Measurements from ENCODE around the gene HPX.
A peak's percentile ranks its signal among the peaks of the same experiment; 100 is the strongest.

HPX gene

DNA sequence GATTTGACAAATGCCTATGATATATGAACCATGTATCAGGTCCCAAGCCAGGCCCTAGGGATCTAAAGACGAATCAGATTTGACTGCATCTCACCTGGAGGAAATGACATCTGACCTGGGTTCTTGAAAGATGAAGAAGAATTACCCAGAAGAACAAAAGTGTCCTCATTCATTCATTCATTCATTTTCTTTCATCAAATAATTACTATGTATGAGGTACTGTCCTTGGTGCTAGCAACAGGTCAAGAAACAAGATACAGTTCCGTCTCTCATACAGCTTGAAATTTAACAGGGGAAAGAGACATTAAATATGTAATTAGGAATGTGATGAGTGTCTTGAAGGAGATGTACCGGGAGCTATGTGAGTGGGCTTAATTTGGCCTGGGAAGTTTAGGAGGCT, 20.1 kb downstream of the HPX start:
- in situ Hi-C loops (cut with HindIII; ENCODE audit: low pct_unique_long_range_greater_than_20kb, low sequenced_read_pairs), result no loop called here
- no peak for TF ChIP-seq JUND (IDR thresholded peaks at IDR 0.05; ENCODE audit: low read depth)
- DNase-seq (ENCODE audit: low read depth in 1 of 2, low spot score in 1 of 2), result no peak

DNA sequence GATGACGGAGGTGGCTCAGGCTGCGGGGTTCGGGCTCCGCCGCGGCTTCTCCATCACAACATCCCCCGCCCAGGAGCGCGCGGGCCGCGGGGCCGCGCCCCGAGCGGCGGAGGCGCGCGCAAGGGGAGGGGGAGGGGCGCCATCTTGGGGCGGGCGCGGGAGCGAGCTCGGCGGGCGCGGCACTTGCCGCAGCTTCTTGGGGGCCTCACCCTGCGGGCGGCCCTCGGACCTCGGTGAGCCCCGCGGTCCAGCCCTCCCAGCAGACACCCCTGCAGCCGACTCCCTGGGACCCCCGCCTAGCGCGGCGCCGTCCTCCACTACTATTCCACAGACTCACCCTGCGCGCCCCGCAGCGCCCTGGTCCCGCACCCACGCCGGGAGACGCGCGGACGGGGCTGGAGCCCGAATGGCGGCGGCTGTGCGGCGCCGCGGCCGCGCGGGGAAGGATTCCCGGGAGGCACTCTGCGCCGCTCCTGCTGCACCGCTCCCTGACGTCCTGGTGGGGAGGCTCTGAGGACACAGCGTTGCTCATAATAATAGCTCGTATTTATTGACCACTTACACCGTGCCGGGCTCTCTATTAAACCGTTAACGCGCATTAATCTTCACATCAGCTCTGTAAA, 21.7 kb downstream of the HPX start, which contains the start of gene APBB1:
Gene APBB1, minus strand, starts transcription at position 86 of the 623 bp plus-strand sequence. CDS start 7,747 bp downstream, outside the sequence.
- in situ Hi-C loops (cut with HindIII; ENCODE audit: low pct_unique_long_range_greater_than_20kb, low sequenced_read_pairs), result no loop called here
- DNase-seq (ENCODE audit: low read depth in 1 of 2, low spot score in 1 of 2), result peak; percentile 58 to 65
- no peak for TF ChIP-seq JUND (IDR thresholded peaks at IDR 0.05; ENCODE audit: low read depth)

DNA sequence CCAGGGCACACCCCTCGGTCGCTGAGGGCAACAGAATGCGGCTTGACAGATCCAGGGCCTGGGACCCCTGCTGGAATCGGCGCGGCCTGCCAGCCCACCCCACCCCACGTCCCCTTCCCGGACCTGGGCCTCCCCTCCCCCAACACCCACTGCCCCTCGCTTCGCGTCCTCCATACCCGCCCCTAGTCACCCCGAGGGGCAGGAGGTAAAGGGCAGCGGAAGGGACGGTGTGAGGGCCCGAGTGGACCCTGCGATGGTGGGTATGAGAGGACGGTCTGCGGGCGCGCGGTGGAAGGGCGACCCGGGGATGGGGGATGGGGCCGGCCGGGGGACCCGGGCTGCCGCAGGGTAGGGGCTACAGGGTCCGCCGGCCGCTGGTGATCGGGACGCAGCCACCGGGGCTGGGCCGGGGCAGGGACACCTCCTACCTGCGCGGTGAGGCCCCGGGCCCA, 22.2 kb downstream of the HPX start:
- DNase-seq (ENCODE audit: low read depth in 1 of 2, low spot score in 1 of 2), result no peak
- TF ChIP-seq JUND (IDR thresholded peaks at IDR 0.05; ENCODE audit: low read depth), result no peak
- in situ Hi-C loops (cut with HindIII; ENCODE audit: low pct_unique_long_range_greater_than_20kb, low sequenced_read_pairs), result no loop called here

DNA sequence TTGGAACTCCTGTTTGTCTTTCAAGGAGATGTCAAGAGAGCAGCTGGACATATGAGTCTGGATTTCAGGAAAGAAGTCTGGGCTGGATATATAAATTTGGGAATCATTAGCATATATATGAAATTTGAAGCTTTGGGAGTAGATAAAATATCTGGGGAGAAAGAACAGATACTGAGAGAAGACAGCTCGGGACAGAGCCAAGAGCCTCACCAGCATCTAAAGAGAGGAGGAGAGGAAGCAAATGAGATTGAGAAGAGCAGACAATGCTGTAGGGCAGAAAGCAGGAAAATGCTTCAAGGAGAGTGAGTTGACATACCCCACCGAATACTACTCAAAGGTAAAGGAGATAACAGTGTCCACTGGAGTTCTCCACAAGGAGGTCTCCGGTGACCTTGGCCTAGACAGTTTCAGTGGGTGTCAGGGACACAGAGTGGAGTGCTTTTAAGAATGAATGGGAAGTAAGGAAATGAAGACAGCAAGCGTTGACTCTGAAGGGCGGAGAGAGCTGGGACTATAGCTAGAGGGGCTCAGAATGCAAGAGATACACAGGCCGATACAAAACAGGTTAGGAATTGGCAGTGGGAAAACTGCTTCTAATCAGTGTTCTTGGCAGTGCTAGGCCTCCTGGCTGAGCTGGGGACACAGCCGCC, 22.8 kb downstream of the HPX start:
- in situ Hi-C loops (cut with HindIII; ENCODE audit: low pct_unique_long_range_greater_than_20kb, low sequenced_read_pairs), result no loop called here
- no peak for TF ChIP-seq JUND (IDR thresholded peaks at IDR 0.05; ENCODE audit: low read depth)
- DNase-seq (ENCODE audit: low read depth in 1 of 2, low spot score in 1 of 2), result no peak

- no peak for DNase-seq (ENCODE audit: low read depth in 1 of 2, low spot score in 1 of 2)
- in situ Hi-C loops (cut with HindIII; ENCODE audit: low pct_unique_long_range_greater_than_20kb, low sequenced_read_pairs), result no loop called here
Observed at GRCh38 chr11:6415797-6416196, 25.0 kb downstream of the HPX start.

GRCh38 chr11:6414874-6415328, 25.9 kb downstream of the HPX start:
- no peak for TF ChIP-seq JUND (IDR thresholded peaks at IDR 0.05; ENCODE audit: low read depth)
- in situ Hi-C loops (cut with HindIII; ENCODE audit: low pct_unique_long_range_greater_than_20kb, low sequenced_read_pairs), result no loop called here
- no peak for DNase-seq (ENCODE audit: low read depth in 1 of 2, low spot score in 1 of 2)

More at GRCh38 chr11:6415797-6416196, 25.0 kb downstream of the HPX start:
- no peak for TF ChIP-seq JUND (IDR thresholded peaks at IDR 0.05; ENCODE audit: low read depth)

DNA sequence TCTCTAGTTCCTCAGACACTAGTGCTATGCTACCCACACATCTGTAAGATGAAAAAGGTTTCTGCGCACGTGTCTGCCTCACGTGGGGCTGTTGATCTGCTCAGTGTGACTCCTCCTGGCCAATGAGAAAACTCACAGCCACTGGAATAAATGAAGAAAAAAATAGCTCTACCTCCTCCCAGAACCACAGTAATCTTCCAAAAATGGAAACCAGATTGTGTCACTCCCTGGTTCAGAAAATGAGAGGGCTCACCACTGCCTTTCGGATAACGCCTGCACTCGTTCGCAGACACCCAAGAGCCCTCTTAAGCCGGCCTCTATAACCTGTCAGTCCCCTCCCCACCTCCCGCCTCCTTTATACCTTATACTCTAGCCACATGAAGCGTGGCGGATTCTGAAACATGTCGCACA, 27.0 kb downstream of the HPX start:
- no peak for TF ChIP-seq JUND (IDR thresholded peaks at IDR 0.05; ENCODE audit: low read depth)
- DNase-seq (ENCODE audit: low read depth in 1 of 2, low spot score in 1 of 2), result no peak
- in situ Hi-C loops (cut with HindIII; ENCODE audit: low pct_unique_long_range_greater_than_20kb, low sequenced_read_pairs), result no loop called here

GRCh38 chr11:6411594-6412031, 29.2 kb downstream of the HPX start:
- DNase-seq (ENCODE audit: low read depth in 1 of 2, low spot score in 1 of 2), result no peak
- in situ Hi-C loops (cut with HindIII; ENCODE audit: low pct_unique_long_range_greater_than_20kb, low sequenced_read_pairs), result no loop called here
- no peak for TF ChIP-seq JUND (IDR thresholded peaks at IDR 0.05; ENCODE audit: low read depth)

GRCh38 chr11:6410695-6411430, 29.9 kb downstream of the HPX start:
- no peak for TF ChIP-seq JUND (IDR thresholded peaks at IDR 0.05; ENCODE audit: low read depth)
- in situ Hi-C loops (cut with HindIII; ENCODE audit: low pct_unique_long_range_greater_than_20kb, low sequenced_read_pairs), result no loop called here
- no peak for DNase-seq (ENCODE audit: low read depth in 1 of 2, low spot score in 1 of 2)

GRCh38 chr11:6406370-6406769, 34.4 kb downstream of the HPX start:
- TF ChIP-seq JUND (IDR thresholded peaks at IDR 0.05; ENCODE audit: low read depth), result no peak
- DNase-seq (ENCODE audit: low read depth in 1 of 2, low spot score in 1 of 2), result no peak
- in situ Hi-C loops (cut with HindIII; ENCODE audit: low pct_unique_long_range_greater_than_20kb, low sequenced_read_pairs), result no loop called here

DNA sequence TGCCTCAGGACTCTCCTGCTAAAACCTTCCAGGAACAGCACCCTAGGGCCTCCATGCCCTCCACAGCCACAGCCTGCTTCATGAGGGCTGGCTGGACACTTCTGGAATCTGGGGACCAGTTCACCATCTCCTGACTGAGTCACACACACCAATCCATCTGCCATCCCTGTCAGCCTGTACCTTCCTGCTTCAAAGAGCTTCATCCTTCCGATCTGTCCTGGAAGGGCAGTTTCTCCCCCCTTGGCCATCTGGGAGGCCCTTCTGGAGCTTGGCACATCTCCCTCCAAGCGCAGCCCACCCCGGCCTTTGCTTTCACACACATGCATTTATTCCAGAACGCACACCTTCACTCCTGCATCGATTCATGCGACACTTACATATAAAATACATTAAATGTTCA, 34.9 kb downstream of the HPX start:
- in situ Hi-C loops (cut with HindIII; ENCODE audit: low pct_unique_long_range_greater_than_20kb, low sequenced_read_pairs), result no loop called here
- TF ChIP-seq JUND (IDR thresholded peaks at IDR 0.05; ENCODE audit: low read depth), result no peak
- no peak for DNase-seq (ENCODE audit: low read depth in 1 of 2, low spot score in 1 of 2)

GRCh38 chr11:6405052-6405667, 35.6 kb downstream of the HPX start:
- DNase-seq (ENCODE audit: low read depth in 1 of 2, low spot score in 1 of 2), result no peak
- TF ChIP-seq JUND (IDR thresholded peaks at IDR 0.05; ENCODE audit: low read depth), result no peak
- in situ Hi-C loops (cut with HindIII; ENCODE audit: low pct_unique_long_range_greater_than_20kb, low sequenced_read_pairs), result no loop called here

Measured in T47D (cell line).